NCI-H1694 treated with DMSO at 0.1 percent for 48 hours (cell line): ENCODE measurements around the gene ASF1B.

Source experiments
- DNase-seq: peaks from one replicate; lab custom pipeline; 2025; lab: John Stamatoyannopoulos, UW

ASF1B gene

DNA sequence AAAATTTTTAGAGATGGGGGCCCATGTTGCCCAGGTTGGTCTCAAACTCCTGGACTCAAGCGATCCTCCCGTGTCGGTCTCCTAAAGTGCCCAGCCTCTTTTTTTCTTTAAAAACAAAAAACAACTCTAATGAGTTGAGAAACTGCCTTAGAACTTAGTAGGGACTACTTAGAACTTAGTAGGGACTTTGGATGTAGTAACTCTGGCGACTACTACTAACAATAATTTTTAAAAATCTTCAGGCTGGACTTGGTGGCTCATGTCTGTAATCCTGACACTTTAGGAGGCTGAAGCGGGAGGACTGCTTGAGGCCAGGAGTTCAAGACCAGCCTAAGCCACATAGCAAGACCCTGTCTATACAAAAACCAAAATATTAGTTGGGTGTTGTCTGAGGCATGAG, 50.3 kb downstream of the ASF1B start:
- DNase-seq = no peak

DNA sequence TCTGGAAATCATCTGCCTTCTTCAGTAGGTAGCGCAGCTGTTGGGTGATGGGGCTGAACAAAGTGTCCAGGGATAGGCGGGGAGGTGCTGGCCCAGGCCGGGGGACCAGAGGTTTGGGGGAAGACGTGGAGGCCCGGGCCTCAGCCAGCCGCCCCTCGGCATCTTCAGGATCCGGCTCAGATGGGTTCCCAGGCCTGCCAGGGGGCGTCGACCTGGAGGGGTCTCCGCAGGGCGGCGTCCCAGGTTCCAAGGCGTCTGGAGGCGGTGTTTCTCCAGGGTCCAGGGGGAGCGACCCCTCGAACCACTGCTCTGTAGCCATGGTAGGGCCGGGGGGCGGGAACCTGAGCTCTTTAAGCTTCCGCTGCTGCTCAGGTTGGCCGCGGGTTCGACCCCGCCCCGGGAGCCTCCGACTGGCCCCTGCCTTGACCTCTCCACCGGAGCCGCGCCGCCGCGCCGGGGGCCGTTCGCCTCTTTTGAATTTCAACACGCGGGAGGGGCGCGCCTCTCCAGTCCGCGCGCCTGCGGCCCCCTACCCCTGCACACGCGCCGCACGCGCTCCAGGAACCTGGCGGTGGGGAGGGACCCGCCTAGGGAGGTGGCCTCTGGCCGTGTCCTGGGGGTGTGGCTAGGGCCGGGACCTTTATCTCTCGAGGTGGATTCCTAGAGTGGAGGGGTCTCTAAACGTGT, 50.9 kb downstream of the ASF1B start, which contains the start of gene C19orf67:
Gene C19orf67, minus strand, starts transcription at position 475 of the 687 bp plus-strand sequence. Its CDS starts 156 bp downstream, at position 319.
- no peak for DNase-seq

DNA sequence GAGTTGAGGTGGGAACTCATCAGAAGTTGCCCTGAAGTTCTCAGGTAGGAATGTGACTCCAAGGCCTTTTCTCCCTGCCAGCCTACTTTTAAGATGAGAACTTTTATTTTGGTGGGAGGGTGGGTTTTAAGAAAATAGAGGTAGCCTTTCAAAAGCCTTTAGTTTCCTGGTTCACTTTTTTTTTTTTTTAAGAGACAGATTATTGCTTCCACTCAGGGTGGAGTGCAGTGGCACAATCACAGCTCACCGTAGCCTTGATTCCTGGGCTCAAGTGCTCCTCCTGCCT, 53.8 kb downstream of the ASF1B start:
- DNase-seq = no peak

DNA sequence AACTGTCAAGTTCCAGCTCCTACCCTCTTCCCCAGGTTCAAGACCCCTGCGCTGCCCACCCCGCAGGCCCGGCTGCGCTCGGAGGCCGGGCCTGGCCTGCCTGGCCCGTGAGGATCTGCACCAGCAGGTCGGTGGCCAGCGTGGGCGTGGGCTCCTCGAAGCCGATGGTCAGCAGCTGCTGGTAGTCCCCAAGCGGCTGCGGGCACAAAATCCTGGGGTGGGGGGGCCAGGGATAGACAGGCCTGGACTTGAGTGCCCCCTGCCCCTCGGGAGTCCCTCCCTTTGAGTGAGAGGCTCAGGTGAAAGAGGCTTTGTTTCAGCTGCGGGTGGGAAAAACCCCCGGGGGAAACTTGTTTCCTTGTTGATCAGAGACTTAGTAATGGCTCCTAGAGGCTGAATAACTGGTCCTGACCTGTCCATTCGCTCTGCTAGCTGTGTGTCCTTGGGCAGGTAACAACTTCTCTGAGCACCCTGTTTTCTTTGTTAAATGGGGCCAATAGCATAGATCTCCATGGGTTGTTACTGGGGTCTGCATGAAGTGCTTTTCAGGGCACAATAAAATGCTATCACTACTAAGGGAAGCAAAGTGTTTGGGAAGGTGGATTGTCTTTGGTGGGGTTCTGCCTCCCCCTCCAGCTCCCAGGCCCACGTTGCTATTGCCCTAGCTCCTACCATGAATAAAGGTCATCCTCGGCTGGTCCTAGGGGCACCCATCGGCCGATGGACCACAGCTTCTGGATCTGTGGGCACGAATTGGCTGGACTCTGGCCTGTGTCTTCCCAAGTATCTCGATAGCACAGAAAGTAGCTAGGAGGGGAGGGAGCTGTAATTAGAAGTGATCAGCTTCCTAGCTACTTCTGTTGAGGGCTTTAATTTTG, 54.4 kb downstream of the ASF1B start:
- no peak for DNase-seq

DNA sequence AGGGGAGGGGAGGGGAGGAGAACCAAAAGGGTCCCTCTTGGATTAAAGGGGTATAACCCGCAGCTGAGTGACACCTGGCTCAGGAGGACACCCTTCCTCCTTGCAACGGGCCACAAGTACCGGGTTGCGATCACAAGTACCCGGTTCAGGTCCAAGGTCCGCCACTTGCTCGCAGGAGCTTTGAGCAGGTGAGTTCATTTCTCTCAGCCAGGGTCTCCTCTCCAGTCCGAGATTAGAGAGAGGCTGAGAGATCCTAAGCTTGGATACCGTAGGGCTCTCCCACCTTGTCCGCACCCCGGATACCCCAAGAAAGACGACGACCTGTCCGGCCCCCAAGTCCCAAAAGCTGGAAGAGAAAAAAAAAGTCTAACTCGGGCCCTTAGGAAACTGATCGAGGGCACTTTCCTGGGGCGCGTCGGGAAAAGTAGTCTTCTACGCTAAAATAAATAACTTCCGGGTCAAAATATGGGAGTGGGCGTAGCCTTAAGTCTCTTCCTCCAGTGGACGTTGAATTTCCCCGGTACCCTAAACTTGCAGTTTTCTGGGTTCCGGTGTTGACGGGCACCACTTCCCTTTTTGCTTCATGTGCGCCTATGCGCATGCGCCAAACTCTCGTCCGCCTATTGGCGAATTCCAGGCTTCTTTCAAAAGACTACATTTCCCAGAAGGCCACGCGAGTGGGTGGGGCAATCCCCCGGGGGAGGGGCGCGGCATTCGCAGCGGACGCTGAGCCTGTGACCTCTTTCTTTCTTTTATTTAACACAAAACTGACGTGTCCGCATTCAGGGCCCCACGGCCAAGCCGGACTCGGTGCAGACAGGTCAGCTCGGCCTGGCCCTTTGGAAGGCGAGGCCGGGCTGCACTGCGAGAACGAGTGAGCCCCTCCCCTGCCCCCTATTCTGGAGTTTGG, 55.2 kb downstream of the ASF1B start:
- peak; percentile 99 for DNase-seq

DNA sequence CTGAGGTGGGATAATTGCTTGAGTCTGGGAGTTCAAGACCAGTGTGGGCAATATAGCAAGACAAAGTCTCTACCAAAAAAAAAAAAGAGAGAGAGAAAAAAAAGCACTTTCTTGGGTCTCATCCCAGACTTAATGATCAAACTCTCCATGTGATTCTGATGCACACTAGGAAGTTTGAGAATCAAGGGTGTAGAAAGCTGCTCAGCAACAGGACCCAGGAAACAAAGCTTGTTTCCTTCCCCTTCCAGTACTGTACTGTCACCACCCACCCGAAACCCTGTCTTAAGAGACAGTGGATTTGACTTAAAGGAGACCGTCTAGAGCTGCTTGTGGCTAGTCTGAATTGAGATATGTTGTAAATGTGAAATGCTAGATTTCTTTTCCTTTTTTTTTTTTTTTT, 58.0 kb downstream of the ASF1B start:
- no peak for DNase-seq

DNA sequence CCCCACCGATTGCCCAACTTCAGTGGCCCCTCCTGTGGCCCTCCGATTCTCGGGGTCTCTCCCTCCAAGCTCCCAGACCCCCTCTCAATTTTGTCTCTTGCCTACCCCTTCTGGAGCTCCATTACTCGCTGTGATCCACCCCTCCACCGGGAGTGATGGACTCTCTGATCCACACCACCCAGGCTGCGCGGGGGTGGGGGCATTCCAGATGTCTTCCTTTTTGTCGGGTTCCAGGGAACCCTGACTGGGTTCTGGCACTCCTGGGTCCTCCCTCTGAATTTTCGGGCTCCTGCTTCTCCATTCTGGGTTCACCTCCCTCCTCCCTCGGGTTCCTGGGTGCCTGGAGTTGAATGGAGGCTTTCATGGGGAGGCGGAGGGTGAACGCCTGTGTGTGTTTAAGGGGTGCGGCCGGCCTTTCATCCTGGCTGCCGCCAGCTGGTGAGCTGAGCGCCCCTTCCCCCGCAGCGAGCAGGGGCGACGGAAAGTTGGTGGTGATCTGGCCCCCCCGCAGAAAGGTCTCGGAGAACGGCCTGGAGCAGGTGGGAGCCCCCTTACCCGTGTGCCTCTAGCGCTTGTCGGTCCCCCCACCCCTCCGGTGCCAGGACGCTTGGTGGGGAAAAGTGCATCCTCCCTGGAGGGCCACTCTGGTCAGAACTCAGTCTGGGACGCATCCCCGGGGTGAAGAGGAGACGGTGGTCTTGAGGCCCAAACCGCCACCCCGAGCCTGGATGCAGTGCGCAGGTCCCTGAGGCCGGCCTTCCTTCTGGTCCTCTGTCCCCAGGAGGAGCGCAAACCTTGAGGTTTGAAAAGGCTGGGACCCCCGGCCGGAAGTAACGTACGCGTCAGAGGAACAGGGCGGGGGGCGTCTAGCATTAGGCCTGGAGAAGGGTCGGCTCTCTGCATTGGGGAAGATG, 62.2 kb downstream of the ASF1B start:
- no peak for DNase-seq

DNA sequence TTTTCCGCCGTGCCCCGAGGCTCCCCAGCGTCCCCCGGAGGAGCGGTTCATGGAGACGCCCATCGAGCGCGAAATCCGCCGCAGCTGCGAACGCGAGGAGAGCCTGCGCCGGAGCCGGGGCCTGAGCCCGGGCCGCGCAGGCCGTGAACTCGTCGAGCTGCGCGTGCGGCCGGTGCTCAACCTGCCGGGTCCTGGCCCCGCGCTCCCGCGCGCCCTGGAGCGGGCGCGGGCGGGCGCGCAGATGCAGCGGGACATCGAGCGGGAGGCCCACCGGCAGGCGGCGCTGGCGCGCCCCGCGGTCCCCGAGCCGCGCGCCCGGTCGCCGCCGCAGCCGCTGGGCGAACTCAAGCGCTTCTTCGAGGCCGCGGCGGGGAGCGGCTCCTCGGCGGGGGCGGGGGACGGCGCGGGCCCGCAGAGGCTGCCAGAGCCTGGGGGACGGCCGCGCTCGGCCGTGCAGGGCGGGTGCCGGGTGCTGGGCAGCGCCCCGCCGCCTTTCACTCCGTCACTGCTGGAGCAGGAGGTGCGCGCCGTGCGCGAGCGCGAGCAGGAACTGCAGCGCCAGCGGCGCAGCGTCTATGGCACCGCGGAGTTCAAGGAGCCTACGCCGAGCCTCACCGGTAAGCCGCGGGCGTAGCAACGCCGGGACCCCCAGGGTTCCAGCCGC, 63.0 kb downstream of the ASF1B start:
- DNase-seq = peak; percentile 64

DNA sequence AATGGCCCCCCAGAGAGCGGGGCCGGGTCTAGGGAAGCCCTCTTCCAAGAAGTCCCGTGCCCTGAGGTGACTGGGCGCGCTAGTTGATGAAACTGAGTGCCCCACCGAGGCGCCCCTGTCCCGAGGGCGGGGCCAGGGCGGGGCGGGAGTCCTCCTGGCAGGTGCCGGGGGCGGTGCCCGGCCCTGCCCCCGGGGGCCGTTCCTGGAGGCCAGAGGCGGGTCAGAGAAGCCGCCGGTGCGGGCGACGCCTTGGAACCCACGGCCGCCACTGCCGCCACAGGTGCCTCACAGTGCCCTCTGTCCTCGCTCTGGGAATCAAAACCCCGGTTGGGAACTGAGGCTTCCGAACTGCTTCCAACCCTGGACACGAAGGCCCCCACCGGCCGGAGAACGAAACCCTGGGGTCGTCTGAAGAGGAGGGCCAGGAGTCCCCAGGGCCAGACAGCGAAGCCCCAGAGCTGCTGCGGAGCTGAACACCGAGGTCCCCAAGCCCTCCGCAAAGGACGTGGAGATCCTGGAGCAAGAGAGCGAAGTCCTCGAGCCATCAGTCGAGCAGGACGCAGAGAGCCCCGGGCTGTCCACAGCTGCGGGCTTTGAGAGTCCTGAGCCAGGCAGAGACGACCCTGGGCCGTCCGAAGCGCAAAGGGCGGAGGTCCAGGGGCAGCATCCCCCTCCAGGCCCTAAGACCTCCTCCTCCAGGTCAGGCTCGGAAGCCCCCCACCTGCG, 63.7 kb downstream of the ASF1B start, which contains the start of gene MISP3:
Gene MISP3, plus strand, starts transcription at position 252 of the 726 bp plus-strand sequence. CDS start 524 bp downstream, outside the sequence.
- peak; percentile 45 for DNase-seq

DNA sequence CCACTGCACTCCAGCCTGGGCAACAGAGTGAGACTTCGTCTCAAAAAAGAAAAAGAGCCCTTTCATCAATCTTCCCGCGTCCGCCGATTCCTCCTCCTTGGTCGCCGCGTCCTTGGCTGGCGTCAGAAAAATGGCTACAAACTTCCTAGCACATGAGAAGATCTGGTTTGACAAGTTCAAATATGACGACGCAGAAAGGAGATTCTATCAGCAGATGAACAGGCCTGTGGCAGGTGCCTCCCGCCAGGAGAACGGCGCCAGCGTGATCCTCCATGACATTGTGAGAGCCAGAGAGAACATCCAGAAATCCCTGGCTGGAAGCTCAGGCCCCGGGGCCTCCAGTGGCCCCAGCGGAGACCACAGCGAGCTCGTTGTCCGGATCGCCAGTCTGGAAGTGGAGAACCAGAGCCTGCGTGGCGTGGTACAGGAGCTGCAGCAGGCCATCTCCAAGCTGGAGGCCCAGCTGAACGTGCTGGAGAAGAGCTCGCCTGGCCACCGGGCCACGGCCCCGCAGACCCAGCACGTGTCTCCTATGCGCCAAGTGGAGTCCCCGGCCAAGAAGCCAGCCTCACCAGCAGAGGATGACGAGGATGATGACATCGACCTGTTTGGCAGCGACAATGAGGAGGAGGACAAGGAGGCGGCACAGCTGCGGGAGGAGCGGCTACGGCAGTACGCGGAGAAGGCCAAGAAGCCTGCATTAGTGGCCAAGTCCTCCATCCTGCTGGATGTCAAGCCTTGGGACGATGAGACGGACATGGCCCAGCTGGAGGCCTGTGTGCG, 65.9 kb downstream of the ASF1B start:
- DNase-seq = no peak
